Caco-2 (cell line): Measurements from ENCODE around the gene BCL2. TPM values are rescaled to one million over a fixed set of nuclear protein-coding genes. Genes with fewer than 3 reads are reported as not detected.

ENCODE experiments used
- Bru-seq: library from RNA; stranded (reverse); fragments of 400-500 nt; gene quantifications from one replicate; lab custom pipeline; 2021; lab: Mats Ljungman, UMichigan
- BruChase-seq, 2 experiments: library from RNA; stranded (reverse); fragments of 400-500 nt; gene quantifications; one replicate each; lab custom pipeline; 2021; lab: Mats Ljungman, UMichigan
- BruUV-seq: library from RNA; stranded (reverse); fragments of 400-500 nt; replicated peaks from 2 replicates; lab custom pipeline; 2021; lab: Mats Ljungman, UMichigan
- CTCF ChIA-PET: fragments of 300-600 bp; sonication (Branson Sonifier 250); formaldehyde crosslinking; loops from one replicate; lab custom pipeline; 2022; ENCODE audit warnings: antibody characterized with exemption; lab: Charles Lee
- POLR2A ChIA-PET: fragments of 300-600 bp; sonication (Branson Sonifier 250); formaldehyde crosslinking; loops from one replicate; lab custom pipeline; 2022; ENCODE audit warnings: antibody characterized with exemption; lab: Charles Lee
- DNase-seq, 2 experiments: peaks; one replicate each; pipeline versions ENCODE4 v3.0.0 to v3.0.0-alpha.2; 2020 to 2022
- H3K27me3 ChIP-seq: replicated peaks from 2 replicates; pipeline ENCODE4 v1.6.0; 2011; ENCODE audit warnings: low read length; ENCODE audit not compliant: control insufficient read depth, insufficient read depth
- H3K36me3 ChIP-seq: 2 replicates; pipeline ENCODE4 v1.5.1; 2011; ENCODE audit warnings: low read length; ENCODE audit not compliant: control insufficient read depth, insufficient read depth
- H3K4me1 ChIP-seq: fragments of 250-450 bp; sonication (Bioruptor Pico); 2 replicates; pipeline ENCODE4 v1.5.1; 2020; ENCODE audit warnings: mild to moderate bottlenecking
- H3K4me3 ChIP-seq: 2 replicates; pipeline ENCODE4 v1.5.1; 2011; ENCODE audit warnings: low read depth, mild to moderate bottlenecking, control low read depth, low read length
- H3K9me3 ChIP-seq: fragments of 250-450 bp; sonication (Bioruptor Pico); 2 replicates; pipeline ENCODE4 v1.5.1; 2020; ENCODE audit warnings: mild to moderate bottlenecking, moderate library complexity
- H3K27ac Mint-ChIP-seq: one replicate; pipeline ENCODE4 v1.8.0; 2022; ENCODE audit warnings: mixed read lengths; ENCODE audit not compliant: unreplicated experiment
- H3K27me3 Mint-ChIP-seq: one replicate; pipeline ENCODE4 v1.8.0; 2022; ENCODE audit warnings: mixed read lengths; ENCODE audit not compliant: insufficient read depth, unreplicated experiment
- H3K36me3 Mint-ChIP-seq: one replicate; pipeline ENCODE4 v1.8.0; 2022; ENCODE audit warnings: mild to moderate bottlenecking, mixed read lengths; ENCODE audit not compliant: insufficient read depth, unreplicated experiment
- H3K4me1 Mint-ChIP-seq: one replicate; pipeline ENCODE4 v1.8.0; 2022; ENCODE audit warnings: low read depth, mixed read lengths; ENCODE audit not compliant: unreplicated experiment
- H3K4me3 Mint-ChIP-seq: one replicate; pipeline ENCODE4 v1.8.0; 2022; ENCODE audit warnings: mild to moderate bottlenecking, moderate library complexity, mixed read lengths; ENCODE audit not compliant: unreplicated experiment
- H3K9me3 Mint-ChIP-seq: one replicate; pipeline ENCODE4 v1.8.0; 2022; ENCODE audit warnings: mixed read lengths; ENCODE audit not compliant: unreplicated experiment
- intact Hi-C: fragments of 100-400 bp; cut with micrococcal nuclease; formaldehyde crosslinking; loops from one replicate; pipeline ENCODE4 v1.10.0; 2022; ENCODE audit not compliant: unreplicated experiment
- long read RNA-seq: library from polyadenylated mRNA; stranded (forward); transcript quantifications from one replicate; pipeline ENCODE4 v2.0.0, GENCODE V29; 2022
- total RNA-seq: library from RNA; stranded (reverse); gene quantifications from 2 replicates; pipeline ENCODE4 v1.2.3, GENCODE V29; 2022
- TF ChIP-seq, protein P1 (sequence below), 2 experiments: fragments of 200-600 bp in 1 of 2; IDR thresholded peaks; 1 replicate in 1 of 2; 2 replicates in 1 of 2; pipeline versions ENCODE4 v1.5.1 to v1.8.0; 2011 to 2022; ENCODE audit warnings: antibody characterized with exemption in 1 of 2, control low read depth in 1 of 2, inconsistent platforms in 1 of 2, low read depth in 1 of 2, low read length in 1 of 2, mild to moderate bottlenecking in 1 of 2, moderate library complexity in 1 of 2; ENCODE audit not compliant: insufficient read depth in 1 of 2, severe bottlenecking in 1 of 2, unreplicated experiment in 1 of 2

Gene BCL2
- 6.3 and 6.5 TPM in 2 replicates for total RNA-seq
- percentile 49 among the genes with signal in this experiment for Bru-seq, nascent RNA
- BruChase-seq, experiment 1, labeled RNA remaining after a 2-hour chase: percentile 58 among the genes with signal in this experiment
- percentile 56 among the genes with signal in this experiment for BruChase-seq, experiment 2, labeled RNA remaining after a 6-hour chase
- long read RNA-seq, full-length matches to known transcripts: 1 of 3 reads
- long read RNA-seq, partial matches to known transcripts: 0 of 3 reads
- long read RNA-seq, other reads (novel, unspliced or antisense): 2 of 3 reads

DNA sequence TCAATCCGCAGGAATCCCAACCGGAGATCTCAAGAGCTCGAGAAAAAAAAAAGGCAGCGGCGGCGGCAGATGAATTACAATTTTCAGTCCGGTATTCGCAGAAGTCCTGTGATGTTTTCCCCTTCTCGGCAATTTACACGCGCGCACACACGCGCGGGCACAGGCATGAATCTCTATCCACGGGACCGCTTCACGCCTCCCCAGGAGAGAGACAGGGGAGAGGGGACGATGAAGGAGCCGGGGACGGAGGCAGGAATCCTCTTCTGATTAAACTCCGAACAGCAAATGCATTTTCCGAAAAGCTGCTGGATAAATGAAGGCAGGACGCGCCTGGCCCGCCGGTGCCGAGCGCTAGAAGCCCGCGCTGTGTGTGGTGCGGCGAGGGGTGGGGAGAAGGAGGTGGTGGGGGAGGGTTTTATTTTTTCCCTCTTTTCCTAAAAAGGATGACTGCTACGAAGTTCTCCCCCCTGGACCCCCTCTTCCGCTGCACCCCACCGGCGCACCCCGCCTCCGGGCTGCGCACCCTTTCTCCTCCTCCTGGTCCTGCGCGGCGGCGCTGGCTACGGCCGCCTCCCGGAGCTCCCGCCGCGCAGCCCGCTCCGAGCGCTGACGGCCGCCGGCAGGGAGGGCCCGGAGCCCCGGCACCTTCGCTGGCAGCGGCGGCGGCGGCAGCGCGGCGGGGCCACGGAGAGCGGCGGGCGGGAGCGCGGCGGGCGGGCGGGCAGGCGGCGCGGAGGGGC lies at the start of gene BCL2:
Gene BCL2 (minus strand): TSS at position 387 of the 740 bp plus-strand sequence.
- Histone ChIP-seq H3K9me3 (no peaks in the 10 kb centered on the region), H3K4me1 (0 out of 2 replicates have a peak, but pooled peaks cover 5% of the 10 kb centered on the region), H3K36me3 (no peaks in the 10 kb centered on the region), H3K27me3 (no peaks in the 10 kb centered on the region), H3K4me3 (peak within 1 kb of the TSS; percentile 53)
- ChIA-PET POLR2A (interaction anchor here (0.6 kb wide), 1 partner anchor 108 kb away, joined by 3 read pairs; no protein-coding TSS in a partner anchor), CTCF (no interaction called here)
- H3K27ac Mint-ChIP-seq: peak within 1 kb of the TSS; percentile 63
- H3K27me3 Mint-ChIP-seq: no peaks in the 10 kb centered on the region
- H3K4me1 Mint-ChIP-seq: peaks cover 7% of the 10 kb centered on the region
- intact Hi-C loops: no loop called here
- peak within 1 kb of the TSS; percentile 82 for H3K4me3 Mint-ChIP-seq
- no peak for DNase-seq
- H3K9me3 Mint-ChIP-seq: no peaks in the 10 kb centered on the region
- BruUV-seq: no TSS peak
- no peaks in the 10 kb centered on the region for H3K36me3 Mint-ChIP-seq
- TF ChIP-seq, protein P1, sequence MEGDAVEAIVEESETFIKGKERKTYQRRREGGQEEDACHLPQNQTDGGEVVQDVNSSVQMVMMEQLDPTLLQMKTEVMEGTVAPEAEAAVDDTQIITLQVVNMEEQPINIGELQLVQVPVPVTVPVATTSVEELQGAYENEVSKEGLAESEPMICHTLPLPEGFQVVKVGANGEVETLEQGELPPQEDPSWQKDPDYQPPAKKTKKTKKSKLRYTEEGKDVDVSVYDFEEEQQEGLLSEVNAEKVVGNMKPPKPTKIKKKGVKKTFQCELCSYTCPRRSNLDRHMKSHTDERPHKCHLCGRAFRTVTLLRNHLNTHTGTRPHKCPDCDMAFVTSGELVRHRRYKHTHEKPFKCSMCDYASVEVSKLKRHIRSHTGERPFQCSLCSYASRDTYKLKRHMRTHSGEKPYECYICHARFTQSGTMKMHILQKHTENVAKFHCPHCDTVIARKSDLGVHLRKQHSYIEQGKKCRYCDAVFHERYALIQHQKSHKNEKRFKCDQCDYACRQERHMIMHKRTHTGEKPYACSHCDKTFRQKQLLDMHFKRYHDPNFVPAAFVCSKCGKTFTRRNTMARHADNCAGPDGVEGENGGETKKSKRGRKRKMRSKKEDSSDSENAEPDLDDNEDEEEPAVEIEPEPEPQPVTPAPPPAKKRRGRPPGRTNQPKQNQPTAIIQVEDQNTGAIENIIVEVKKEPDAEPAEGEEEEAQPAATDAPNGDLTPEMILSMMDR (IDR thresholded peaks at IDR 0.05; ENCODE audit: insufficient read depth in 1 of 2, low read depth in 1 of 2, low read length in 1 of 2, severe bottlenecking in 1 of 2, unreplicated experiment in 1 of 2): no peak

DNA sequence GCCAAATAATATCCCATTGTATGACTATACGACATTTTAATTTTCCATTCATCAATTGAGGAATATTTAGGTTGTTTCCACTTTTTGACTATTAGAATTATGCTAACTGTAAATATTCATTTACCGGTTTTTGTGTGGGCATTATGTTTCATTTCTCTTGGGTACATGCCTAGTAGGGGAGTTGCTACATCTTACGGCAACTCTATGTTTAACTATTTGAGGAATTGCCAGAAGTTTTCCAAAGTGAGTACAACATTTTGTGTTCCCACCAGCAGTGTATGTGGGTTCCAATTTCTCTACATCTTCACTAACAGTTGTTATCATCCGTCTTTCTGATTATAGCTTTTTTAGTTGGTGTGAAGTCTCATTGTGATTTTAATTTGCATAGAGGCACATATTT lies 49.0 kb upstream of the BCL2 start:
- no peaks in the 10 kb centered on the region for H3K4me1 Mint-ChIP-seq
- H3K9me3 Mint-ChIP-seq: no peaks in the 10 kb centered on the region
- H3K27me3 Mint-ChIP-seq: no peaks in the 10 kb centered on the region
- H3K4me3 Mint-ChIP-seq: peak overlapping the region; percentile 94
- TF ChIP-seq, protein P1 (IDR thresholded peaks at IDR 0.05; ENCODE audit: insufficient read depth in 1 of 2, low read depth in 1 of 2, low read length in 1 of 2, severe bottlenecking in 1 of 2, unreplicated experiment in 1 of 2): no peak
- no peak for DNase-seq
- H3K36me3 Mint-ChIP-seq: no peaks in the 10 kb centered on the region
- BruUV-seq: no TSS peak
- Histone ChIP-seq H3K4me1 (no peaks in the 10 kb centered on the region), H3K4me3 (no peak overlapping the region), H3K36me3 (no peaks in the 10 kb centered on the region), H3K9me3 (no peaks in the 10 kb centered on the region), H3K27me3 (no peaks in the 10 kb centered on the region)
- ChIA-PET CTCF (no interaction called here), POLR2A (no interaction called here)
- intact Hi-C loops: no loop called here
- no peak overlapping the region for H3K27ac Mint-ChIP-seq
